HG03108 (cell line): Measurements from ENCODE around the gene GFM1.

Source experiments
- ATAC-seq: cut with Tn5 transposase; IDR thresholded peaks from one replicate; pipeline ENCODE4 v1.9.1; 2021; ENCODE audit warnings: moderate library complexity; ENCODE audit not compliant: unreplicated experiment

Gene GFM1

DNA sequence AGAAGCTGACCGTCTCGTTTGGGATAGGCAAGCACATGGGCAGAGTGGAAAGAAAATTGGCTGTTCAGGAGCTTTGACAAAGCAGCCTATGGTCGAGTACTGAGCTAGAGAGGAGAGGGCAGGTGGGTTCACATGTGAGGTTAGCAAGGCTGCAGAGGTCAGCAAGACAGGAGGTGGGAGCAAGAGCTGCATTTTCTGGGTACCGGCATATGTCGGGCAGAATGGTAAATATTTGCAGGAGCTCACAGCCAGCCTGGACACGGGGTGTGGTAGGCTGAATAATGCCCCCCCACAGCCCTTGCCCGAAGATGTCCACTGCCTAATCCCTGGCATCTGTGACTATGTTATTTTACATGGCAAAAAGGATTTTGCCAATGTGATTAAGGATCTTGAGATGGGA, 79.7 kb downstream of the GFM1 start:
- ATAC-seq: no peak

DNA sequence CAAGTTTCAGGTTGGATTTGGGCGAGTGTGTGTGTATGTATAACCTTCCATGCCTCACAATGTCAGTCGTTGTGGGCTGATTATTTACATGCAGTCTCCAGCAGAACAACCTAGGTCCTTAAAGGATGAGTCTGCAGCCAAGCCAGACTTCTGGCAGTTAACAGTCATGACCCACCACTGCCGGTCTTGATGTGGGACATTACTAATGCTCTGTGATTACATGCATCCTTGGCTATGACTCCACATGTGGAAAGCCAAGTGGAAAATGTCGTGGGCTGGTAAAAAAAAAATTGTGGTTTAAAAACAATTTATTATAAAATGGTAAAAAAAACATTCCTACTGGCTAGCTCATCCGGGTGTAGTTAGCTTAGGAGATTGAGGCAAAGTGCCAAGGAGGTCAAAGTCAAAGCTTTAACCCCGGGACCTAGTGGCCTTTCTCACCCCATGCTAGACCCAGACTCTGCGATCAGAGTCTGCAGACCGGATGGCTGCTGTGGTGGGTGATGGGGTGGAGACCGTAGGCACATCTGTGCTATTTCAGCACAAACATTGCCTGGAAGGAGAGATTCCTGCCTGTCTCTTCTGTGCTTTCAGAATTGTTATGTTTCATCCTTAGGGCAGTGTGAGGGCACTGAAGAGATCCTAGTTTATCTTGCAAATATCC, 81.2 kb downstream of the GFM1 start:
- no peak for ATAC-seq

DNA sequence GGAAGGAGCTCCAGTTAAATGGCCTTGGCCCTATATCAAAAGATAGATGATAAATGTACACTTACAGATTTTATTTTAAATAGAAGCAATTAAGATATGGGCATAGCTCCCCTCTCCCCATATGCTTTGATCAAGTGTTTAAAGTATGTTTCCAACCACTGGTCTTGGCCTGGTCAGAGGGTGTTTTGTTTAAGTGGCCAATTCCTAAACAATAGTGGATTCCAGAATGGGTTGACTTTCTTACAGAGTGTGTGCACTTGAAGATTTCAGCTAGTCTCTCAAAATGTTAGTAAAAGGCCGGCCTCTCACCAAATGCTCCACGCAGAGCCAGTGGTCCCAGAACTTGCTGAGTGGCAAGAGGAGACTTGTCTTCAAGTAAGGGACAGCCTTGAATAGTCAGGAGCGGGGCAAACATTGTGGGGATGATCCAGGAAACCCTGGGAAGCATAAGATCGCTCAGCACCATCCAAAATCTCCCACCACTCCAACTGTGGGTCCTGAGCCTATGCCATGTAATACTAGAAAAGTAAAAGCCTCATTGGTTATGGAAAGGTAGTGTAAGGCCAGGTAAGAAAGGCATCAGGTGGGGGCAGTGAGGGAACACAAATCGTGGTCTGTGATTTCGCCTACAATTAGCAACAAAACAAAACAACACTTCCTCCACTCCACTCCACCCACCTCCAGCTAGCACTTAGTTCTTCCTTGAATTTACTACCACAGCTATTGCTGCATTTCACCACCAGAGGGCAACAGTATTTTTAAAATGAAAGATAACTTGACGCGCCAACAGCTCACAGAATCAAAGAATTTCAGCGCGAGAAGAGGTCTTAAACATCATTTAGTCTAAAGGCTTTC, 83.1 kb downstream of the GFM1 start:
- peak; percentile 45 for ATAC-seq

DNA sequence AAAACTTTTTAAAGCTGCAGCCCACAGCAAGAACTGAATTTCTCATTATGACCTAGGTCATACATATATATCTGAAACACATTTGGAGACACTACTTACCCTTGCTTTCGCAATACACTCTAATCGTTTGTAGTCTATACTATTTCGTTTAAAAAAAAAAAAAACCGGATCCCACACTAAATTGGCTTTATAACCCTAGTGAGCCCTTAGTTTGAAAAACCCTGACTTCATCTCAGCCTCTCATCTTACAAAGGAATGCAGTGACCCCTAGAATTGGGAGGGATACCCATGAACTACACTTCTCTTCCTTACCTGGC, 83.7 kb downstream of the GFM1 start:
- ATAC-seq: no peak

DNA sequence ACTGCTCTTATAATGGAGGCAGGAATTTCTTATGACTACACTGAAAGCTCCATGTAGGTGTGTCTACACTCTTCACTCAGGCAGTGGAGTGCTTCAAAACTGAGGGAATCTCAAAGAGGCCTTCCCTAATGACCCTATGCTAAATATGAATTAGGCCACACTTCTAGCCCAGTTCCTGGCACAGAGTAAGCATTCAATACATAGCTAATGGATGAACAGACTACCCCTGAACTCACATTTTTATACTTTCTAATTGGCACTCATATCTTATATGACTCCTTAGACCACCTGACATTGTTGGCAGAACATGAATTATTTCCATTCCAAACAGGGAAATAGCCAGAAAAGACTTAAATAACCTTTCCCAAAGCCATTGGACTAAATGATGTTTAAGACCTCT, 84.5 kb downstream of the GFM1 start:
- no peak for ATAC-seq

DNA sequence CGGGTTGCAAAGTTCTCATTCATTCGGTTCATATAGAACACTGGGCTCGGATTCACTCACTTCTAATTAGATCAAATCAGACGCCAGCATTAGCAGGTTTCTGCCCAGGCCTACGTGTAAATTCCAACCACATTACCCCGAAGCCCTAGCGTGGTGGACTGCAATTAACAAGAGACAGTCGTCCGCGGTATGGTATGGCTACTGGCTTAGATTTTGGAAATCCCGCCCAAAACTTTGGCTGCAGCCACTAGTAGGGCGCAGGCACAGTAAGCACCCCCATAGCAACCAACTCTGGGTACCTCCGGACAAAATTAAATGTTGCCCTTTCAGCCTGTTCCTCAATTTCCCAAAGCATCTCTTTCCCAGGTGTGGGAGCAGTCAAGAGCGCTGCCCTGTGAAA, 87.2 kb downstream of the GFM1 start:
- no peak for ATAC-seq

DNA sequence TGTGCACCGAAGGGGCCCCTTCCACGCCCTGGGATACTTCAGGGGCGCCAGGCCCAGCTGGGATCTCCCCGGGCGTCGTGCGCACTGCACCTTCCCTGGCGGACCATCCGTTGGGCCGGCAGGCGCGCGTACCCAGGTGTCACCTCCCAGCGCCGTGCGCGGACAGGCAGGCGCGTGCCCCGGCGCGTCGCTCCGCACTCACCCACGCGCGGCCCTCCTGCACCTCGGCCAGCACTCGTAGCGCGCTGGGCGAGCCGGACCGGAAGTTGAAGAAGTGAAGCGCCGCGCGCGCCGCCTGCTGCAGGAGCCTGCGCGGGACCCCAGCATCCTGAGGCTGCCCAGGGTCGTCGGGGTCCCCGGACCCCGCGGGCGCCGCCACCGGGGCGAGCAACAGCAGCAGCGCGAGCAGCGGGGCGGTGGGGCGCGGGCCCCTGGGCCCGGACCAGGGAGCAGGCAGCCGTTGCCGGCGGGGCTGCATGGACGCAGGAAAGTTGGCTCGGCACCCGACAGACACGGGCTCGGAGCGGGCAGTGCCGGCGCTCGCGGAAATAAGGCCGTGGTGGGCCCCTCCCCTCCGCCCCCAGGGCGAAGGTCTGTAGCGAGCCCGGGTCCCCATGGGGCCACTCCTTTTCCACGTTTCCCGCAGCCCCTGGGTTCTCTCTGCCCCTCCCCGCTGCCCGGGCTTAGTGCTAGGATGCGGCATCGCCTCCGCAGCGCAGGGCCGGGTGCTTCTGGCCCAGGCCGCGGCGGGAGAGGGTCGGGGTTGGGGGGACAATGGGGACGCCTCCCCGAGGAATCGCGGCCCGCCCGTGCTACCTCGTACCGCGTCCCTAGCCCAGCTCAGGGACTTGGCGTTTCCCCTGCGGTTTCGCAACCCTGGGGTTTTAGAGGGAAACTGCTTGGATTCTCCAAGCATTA, 87.9 kb downstream of the GFM1 start, which contains the start of gene RARRES1:
Gene RARRES1 (minus strand): TSS at position 520 of the 918 bp plus-strand sequence. CDS start 42 bp downstream, at position 478.
- ATAC-seq: peak; percentile 75

DNA sequence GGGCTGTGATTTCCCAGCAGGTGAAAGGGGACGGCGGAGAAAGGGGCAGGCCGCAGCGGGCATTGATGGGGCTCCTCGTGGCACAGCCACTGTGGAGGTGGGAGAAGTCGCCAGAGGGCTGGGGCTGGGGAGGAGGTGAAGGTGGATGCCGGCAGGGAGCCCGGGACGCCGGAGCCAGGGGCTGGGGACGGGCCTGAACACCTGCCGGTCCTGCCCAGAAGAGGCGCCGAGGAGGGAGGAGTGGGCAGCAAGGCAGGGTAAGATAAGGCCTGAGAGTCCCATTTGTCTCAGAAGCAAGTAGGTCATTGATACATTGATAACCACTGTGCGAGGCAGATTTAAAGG, 88.5 kb downstream of the GFM1 start:
- no peak for ATAC-seq

DNA sequence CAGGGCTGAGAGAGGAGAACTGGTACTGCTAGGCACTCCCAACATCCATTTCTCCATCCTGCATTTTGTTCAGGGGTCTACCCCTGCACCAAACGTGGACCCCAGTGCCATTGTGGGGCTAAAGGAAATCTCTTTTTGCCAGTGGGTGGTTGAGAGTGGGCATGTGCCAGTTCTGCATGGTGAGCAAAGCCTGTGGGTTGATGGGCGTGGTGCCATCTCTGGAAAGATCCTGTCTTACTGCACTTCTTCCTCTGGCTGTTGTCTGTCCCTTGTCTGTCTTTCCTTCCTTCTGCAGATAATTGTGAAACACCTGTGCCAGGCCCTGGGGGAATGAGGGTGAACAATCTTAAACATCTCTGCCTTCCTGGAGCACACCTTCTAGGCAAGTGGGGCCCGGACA, 89.3 kb downstream of the GFM1 start:
- no peak for ATAC-seq

DNA sequence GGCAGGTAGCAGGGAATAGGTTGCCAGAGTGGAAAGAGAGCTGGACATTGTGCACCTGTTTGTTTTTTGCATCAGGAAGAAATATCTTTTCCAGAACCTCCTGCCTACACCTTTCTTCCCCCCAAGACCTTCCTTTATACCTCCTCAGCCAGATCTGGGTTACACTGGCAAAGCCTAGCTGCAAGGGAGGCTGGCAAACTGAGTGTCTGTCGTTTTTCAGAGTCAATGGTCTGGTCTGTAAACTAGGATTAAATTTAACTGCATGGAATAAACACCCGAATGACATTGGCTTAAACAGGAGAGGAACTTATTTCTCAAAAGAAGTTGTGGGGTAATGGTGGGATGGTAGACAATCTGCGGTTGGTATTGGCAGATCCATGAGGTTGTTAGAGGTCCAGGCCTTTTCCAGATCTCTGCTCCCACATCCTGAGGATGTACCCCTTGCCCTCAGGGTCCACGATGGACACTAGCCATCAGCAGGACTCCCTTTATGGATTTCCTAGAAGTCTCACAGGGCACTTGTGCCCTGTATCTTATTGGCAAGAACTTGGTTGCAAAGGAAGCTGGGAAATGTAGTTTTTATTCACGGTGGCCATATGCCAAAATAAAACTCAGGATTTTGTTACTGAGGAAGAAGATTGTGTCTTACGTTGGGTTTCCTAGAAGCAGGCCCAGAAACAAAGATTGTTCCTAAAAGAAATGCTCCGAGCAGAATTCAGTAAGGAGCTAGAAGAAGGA, 91.1 kb downstream of the GFM1 start:
- no peak for ATAC-seq

DNA sequence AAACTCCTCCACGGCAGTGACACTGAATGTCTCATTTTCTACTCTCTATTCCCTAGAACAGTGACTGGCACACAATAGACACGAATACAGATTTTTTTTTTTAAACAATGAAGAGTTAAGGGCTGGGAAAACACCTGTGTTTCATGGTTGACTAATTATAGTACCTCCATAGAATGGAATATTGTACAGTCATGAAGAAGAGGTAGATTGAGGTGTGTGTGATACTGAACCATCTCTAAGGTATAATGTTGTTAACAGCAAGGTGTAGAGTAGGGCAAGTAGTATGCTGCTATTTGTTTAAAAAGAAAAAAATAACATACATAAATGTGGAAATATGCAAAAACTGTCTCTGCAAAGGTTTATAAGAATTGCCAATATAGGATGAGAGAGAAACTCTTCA, 93.1 kb downstream of the GFM1 start:
- ATAC-seq: no peak

DNA sequence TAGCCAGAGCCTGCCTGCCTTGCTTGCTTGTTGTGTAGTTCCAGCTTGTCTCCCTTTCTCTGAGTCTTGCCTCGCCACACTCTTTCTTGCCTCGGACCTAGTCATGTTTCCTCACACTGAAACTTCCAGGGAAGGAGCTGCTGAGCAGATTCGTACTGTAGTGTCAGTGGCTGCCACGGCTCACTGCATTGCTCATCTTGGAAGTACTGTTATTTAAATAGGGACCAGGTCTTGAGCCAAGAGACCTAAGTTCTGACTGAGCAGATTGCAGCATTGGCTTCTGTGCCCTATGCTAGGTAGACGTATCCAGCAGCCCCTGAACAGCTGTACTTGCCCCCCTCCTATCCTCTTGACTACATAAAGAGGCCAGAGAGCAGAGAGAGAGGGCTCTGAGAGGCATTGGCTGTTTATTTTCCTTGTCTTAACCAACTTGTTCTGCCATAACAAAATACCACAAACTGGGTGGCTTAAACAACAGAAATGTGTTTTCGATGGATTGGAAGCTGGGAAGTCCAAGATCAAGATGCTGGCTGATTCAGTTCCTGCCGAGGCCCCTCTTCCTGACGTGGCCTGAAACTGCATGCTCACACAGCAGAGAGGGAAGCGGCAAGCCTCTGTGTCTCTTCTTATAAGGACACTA, 93.8 kb downstream of the GFM1 start:
- no peak for ATAC-seq

DNA sequence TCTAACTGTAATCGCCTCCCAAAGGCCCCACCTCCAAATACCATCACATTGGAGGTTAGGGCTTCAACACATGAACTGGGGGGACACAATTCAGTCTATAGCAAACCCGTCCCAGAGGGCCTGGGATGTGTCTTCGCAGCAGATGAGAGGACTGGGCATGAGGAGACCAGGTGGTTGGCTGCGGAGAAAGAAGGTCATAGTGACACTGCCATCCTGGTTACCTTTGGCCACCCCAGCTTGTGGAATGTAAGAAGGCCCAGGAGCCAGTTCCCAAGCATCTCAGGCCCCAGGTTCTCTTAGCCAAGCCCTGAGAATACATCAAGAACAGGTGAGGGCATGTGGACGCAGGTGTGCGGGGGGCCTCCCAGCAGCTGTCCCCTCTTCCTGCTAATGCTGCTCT, 94.3 kb downstream of the GFM1 start:
- ATAC-seq: no peak

DNA sequence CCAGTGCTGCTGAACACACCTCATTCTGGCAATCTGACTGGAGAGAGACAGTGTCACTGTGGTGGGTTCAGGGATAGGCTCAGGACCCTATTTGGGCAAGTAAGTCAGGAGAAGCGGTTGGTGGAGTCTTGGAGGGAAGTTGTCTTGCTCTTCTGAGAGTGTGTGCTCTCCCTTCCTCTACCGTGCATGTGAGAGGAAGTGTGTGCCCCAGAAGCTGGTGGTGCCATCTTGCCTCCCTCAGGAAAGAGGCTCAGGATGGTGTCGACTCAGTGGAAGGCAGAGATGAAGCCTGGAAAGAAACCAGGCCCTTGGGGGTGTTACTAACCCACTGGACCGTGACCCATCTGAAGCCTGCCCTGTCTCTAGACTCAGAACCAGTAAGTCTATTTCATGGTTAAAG, 94.8 kb downstream of the GFM1 start:
- no peak for ATAC-seq

DNA sequence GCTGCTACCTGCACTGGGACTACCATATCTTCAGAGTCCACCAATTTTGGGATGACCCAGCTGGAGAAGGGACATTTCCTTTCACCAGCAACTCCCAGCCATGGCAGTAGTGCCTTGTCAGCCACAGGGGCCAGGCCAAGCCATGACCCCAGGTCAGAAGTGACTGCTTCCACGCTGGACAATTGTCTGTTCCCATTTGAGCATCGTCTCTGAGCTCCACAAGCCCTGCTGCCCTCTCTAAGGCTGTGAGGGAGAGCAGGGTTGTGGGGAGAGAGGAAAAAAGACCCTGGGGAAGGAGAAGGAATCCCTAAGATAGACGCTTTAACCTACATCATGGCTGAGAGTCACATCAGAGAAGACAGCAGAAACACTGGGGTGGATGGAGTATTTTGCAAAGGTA, 95.3 kb downstream of the GFM1 start:
- no peak for ATAC-seq
